Measurements from ENCODE around the gene FN3KRP. TPM values are rescaled to one million over a fixed set of nuclear protein-coding genes. Genes with fewer than 3 reads are reported as not detected.

The FN3KRP gene
- total and polyA plus RNA-seq, 11 donors: 6.8 to 23.1 (median 15.8) TPM

DNA sequence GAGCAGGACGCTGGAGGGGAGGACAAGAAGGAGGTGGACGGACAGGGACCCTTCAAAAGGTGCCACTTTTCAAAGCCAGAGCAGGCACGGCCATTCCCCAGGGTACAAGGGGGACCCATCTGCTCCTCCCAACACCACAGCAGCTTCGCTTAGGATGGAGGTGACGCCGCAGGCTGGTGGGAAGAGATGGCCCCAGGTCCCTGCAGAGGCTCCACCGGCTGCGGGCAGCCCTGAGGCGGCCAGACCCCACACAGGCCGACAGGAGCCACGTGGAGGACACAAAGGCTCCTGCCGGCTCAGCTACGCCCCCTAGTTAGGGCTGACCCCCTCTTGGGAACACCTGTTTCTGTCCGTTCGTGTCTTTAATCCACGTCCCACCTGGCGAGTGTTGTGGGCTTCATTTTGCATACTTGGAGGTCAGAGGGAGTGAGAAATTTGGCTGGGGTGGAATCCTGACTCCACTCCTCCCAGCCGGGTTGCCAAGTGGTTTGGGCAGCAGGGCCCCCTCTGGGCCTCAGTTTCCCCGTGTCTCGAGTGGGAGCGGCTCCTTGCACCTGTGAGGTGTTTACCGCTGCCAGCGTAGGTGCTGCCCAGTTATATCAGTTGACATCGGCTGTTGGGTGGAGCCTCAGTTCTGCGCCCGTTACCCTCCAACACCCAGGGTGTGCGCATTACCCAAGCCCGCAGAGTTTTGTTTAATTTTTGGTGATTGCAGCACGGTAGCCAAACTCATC is 5.8 kb upstream of the FN3KRP start:
- peaks cover 0 to 3% (median 0%) of the 10 kb centered on the region in 9 donors for H3K27me3 ChIP-seq
- intact Hi-C loops (cut with DNase I): no loop called here
- WGBS, 4 donors: 71 to 78% (median 73%) methylated on average over 23 to 29 of the region's 29 CpGs
- H3K9me3 ChIP-seq: no peaks in the 10 kb centered on the region
- DNase-seq: no peak
- H3K4me3 ChIP-seq: no peak overlapping the region
- no peak for TF ChIP-seq POLR2A (IDR thresholded peaks at IDR 0.05)
- TF ChIP-seq, protein P1, sequence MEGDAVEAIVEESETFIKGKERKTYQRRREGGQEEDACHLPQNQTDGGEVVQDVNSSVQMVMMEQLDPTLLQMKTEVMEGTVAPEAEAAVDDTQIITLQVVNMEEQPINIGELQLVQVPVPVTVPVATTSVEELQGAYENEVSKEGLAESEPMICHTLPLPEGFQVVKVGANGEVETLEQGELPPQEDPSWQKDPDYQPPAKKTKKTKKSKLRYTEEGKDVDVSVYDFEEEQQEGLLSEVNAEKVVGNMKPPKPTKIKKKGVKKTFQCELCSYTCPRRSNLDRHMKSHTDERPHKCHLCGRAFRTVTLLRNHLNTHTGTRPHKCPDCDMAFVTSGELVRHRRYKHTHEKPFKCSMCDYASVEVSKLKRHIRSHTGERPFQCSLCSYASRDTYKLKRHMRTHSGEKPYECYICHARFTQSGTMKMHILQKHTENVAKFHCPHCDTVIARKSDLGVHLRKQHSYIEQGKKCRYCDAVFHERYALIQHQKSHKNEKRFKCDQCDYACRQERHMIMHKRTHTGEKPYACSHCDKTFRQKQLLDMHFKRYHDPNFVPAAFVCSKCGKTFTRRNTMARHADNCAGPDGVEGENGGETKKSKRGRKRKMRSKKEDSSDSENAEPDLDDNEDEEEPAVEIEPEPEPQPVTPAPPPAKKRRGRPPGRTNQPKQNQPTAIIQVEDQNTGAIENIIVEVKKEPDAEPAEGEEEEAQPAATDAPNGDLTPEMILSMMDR (IDR thresholded peaks at IDR 0.05): no peak
- H3K36me3 ChIP-seq: no peaks in the 10 kb centered on the region
- H3K27ac ChIP-seq: no peak overlapping the region
- H3K4me1 ChIP-seq: peaks cover 0 to 3% (median under 1%) of the 10 kb centered on the region in 12 donors
- no peak for ATAC-seq

- intact Hi-C loops (cut with DNase I): no loop called here
- H3K4me3 ChIP-seq: no peak overlapping the region
- peaks cover 3 to 22% (median 15%) of the 10 kb centered on the region in 12 donors for H3K4me1 ChIP-seq
- H3K36me3 ChIP-seq: no peaks in the 10 kb centered on the region
- WGBS, 4 donors: 88 to 91% (median 90%) methylated on average over 22 to 35 of the region's 35 CpGs
- no peak for ATAC-seq
- no peak for DNase-seq
- H3K27me3 ChIP-seq: peaks cover 0 to 3% (median 0%) of the 10 kb centered on the region in 9 donors
- no peak for TF ChIP-seq POLR2A (IDR thresholded peaks at IDR 0.05)
- TF ChIP-seq, protein P1 (IDR thresholded peaks at IDR 0.05): no peak
- H3K27ac ChIP-seq: no peak overlapping the region
- no peaks in the 10 kb centered on the region for H3K9me3 ChIP-seq
These were observed 3.3 kb upstream of the FN3KRP start for GRCh38 chr17:82713071-82713723.

- Histone ChIP-seq H3K4me3 (no peak overlapping the region), H3K9me3 (no peaks in the 10 kb centered on the region), H3K27me3 (no peaks in the 10 kb centered on the region), H3K36me3 (peaks cover 0 to 51% (median 35%) of the 10 kb centered on the region in 9 donors), H3K4me1 (peaks cover 3 to 22% (median 16%) of the 10 kb centered on the region in 12 donors), H3K27ac (no peak overlapping the region)
- ATAC-seq (no peak), DNase-seq (no peak)
- TF ChIP-seq POLR2A (IDR thresholded peaks at IDR 0.05): no peak
- TF ChIP-seq, protein P1 (IDR thresholded peaks at IDR 0.05): no peak
- WGBS, 4 donors: 94 to 97% (median 96%) methylated on average over 18 of the region's 18 CpGs
- intact Hi-C loops (cut with DNase I): loop anchor here in 2 of 10 donors (5.0 kb wide), 2 partner anchors 33 to 72 kb away; partner anchors contain the start of genes TBCD (in 1 of the 2) and WDR45B (in 1 of the 2)
These were observed 2.6 kb downstream of the FN3KRP start for GRCh38 chr17:82718986-82719685.

- no peaks in the 10 kb centered on the region for H3K9me3 ChIP-seq
- intact Hi-C loops (cut with DNase I): no loop called here
- ATAC-seq: no peak
These were observed 3.7 kb downstream of the FN3KRP start for GRCh38 chr17:82720204-82720603.

More at GRCh38 chr17:82720204-82720603, 3.7 kb downstream of the FN3KRP start:
- Histone ChIP-seq H3K4me3 (no peak overlapping the region), H3K4me1 (peaks cover 3 to 22% (median 16%) of the 10 kb centered on the region in 12 donors), H3K27me3 (no peaks in the 10 kb centered on the region), H3K36me3 (peaks cover 0 to 55% (median 40%) of the 10 kb centered on the region in 9 donors), H3K27ac (no peak overlapping the region)
- WGBS, 4 donors: 91 to 95% (median 93%) methylated on average over 18 to 19 of the region's 19 CpGs
- TF ChIP-seq, protein P1 (IDR thresholded peaks at IDR 0.05): no peak
- TF ChIP-seq POLR2A (IDR thresholded peaks at IDR 0.05): no peak
- no peak for DNase-seq

Data from heart left ventricle (tissue), 16 donors.